CD14-positive monocyte (primary cell): ENCODE results near the gene ARG1. TPM values are rescaled to one million over a fixed set of nuclear protein-coding genes. Genes with fewer than 3 reads are reported as not detected.

Experiments used
- DNase-seq, 3 donors: peaks; one replicate each; pipeline ENCODE4 v3.0.0-alpha.2; 2011 to 2022
- H2AFZ ChIP-seq: 2 replicates; pipeline ENCODE4 v1.6.0; 2012; ENCODE audit warnings: mild to moderate bottlenecking, low read depth, low read length, inconsistent platforms; ENCODE audit not compliant: insufficient read depth, poor library complexity, severe bottlenecking
- H3K27ac ChIP-seq, 2 donors: 1 replicate in 1 of 2; 2 replicates in 1 of 2; pipeline ENCODE4 v1.5.1; 2012 to 2013; ENCODE audit warnings: low read length in 2 of 2, control low read depth in 1 of 2, inconsistent platforms in 1 of 2, low read depth in 1 of 2, mild to moderate bottlenecking in 1 of 2
- H3K27me3 ChIP-seq, 2 donors: one replicate each; pipeline versions ENCODE4 v1.6.0 to v1.6.1; 2011 to 2013; ENCODE audit warnings: low read length in 2 of 2; ENCODE audit not compliant: control insufficient read depth in 2 of 2, insufficient read depth in 2 of 2
- H3K36me3 ChIP-seq, 2 donors: replicated peaks in 1 of 2; 1 replicate in 1 of 2; 2 replicates in 1 of 2; pipeline versions ENCODE4 v1.5.1 to v1.6.1; 2012 to 2013; ENCODE audit warnings: low read length in 2 of 2, control low read depth in 1 of 2, inconsistent platforms in 1 of 2, mild to moderate bottlenecking in 1 of 2; ENCODE audit not compliant: insufficient read depth in 2 of 2, control insufficient read depth in 1 of 2
- H3K4me1 ChIP-seq, 2 donors: 1 replicate in 1 of 2; 2 replicates in 1 of 2; pipeline versions ENCODE4 v1.5.1 to v1.6.1; 2012 to 2013; ENCODE audit warnings: low read length in 2 of 2, control low read depth in 1 of 2, inconsistent platforms in 1 of 2, mild to moderate bottlenecking in 1 of 2, moderate library complexity in 1 of 2; ENCODE audit not compliant: insufficient read depth in 2 of 2, control insufficient read depth in 1 of 2
- H3K4me2 ChIP-seq: replicated peaks from 2 replicates; pipeline ENCODE3; 2012; ENCODE audit warnings: low read length, moderate library complexity, mild to moderate bottlenecking; ENCODE audit not compliant: poor library complexity, severe bottlenecking; ENCODE audit errors: extremely low read depth
- H3K4me3 ChIP-seq, 3 experiments: fragments of 200-600 bp in 1 of 3; sonication (generic) in 1 of 3; replicated peaks in 1 of 3; 1 replicate in 2 of 3; 2 replicates in 1 of 3; pipeline ENCODE4 v1.5.1; 2011 to 2013; ENCODE audit warnings: low read length in 3 of 3, mild to moderate bottlenecking in 3 of 3, control low read depth in 2 of 3, low read depth in 2 of 3, inconsistent platforms in 1 of 3, moderate library complexity in 1 of 3
- H3K79me2 ChIP-seq: 2 replicates; pipeline ENCODE4 v1.6.0; 2012; ENCODE audit warnings: mild to moderate bottlenecking, control low read depth, inconsistent platforms, low read length, moderate library complexity; ENCODE audit not compliant: insufficient read depth
- H3K9ac ChIP-seq: 2 replicates; pipeline ENCODE4 v1.6.0; 2017; ENCODE audit warnings: low read length, mild to moderate bottlenecking; ENCODE audit not compliant: insufficient read depth, poor library complexity, severe bottlenecking
- H3K9me3 ChIP-seq, 2 donors: replicated peaks in 1 of 2; 1 replicate in 1 of 2; 2 replicates in 1 of 2; pipeline versions ENCODE4 v1.5.1 to v1.6.1; 2012 to 2013; ENCODE audit warnings: low read length in 2 of 2, control low read depth in 1 of 2; ENCODE audit not compliant: control insufficient read depth in 1 of 2, insufficient read depth in 1 of 2
- H4K20me1 ChIP-seq: 2 replicates; pipeline ENCODE4 v1.6.0; 2012; ENCODE audit warnings: mild to moderate bottlenecking, low read length, control low read depth, moderate library complexity; ENCODE audit not compliant: insufficient read depth
- H3K27ac Mint-ChIP-seq, 7 donors: one replicate each; pipeline ENCODE4 v1.8.0; 2020; ENCODE audit warnings: mild to moderate bottlenecking in 7 of 7, mixed read lengths in 7 of 7, moderate library complexity in 6 of 7, inconsistent platforms in 2 of 7
- H3K27me3 Mint-ChIP-seq, 3 donors: one replicate each; pipeline ENCODE4 v1.8.0; 2021 to 2022; ENCODE audit warnings: low read depth in 3 of 3, mild to moderate bottlenecking in 3 of 3, mixed read lengths in 3 of 3, moderate library complexity in 3 of 3, inconsistent platforms in 1 of 3
- H3K36me3 Mint-ChIP-seq, 2 donors: one replicate each; pipeline ENCODE4 v1.8.0; 2020; ENCODE audit warnings: mixed read lengths in 2 of 2, inconsistent platforms in 1 of 2, mild to moderate bottlenecking in 1 of 2
- H3K4me1 Mint-ChIP-seq: one replicate; pipeline ENCODE4 v1.8.0; 2020; ENCODE audit warnings: mild to moderate bottlenecking, mixed read lengths
- H3K4me3 Mint-ChIP-seq, 2 donors: one replicate each; pipeline ENCODE4 v1.8.0; 2020; ENCODE audit warnings: mild to moderate bottlenecking in 2 of 2, mixed read lengths in 2 of 2, moderate library complexity in 1 of 2
- H3K9me3 Mint-ChIP-seq, 7 donors: one replicate each; pipeline ENCODE4 v1.8.0; 2020 to 2022; ENCODE audit warnings: mixed read lengths in 7 of 7, mild to moderate bottlenecking in 6 of 7, moderate library complexity in 6 of 7, inconsistent platforms in 2 of 7
- WGBS: methylation state at CpG from one replicate; pipeline ENCODE4 v1.1.5; 2013; ENCODE audit warnings: missing lambda C conversion rate; ENCODE audit not compliant: insufficient coverage; 5-methylcytosine and 5-hydroxymethylcytosine counted together
- intact Hi-C, 2 donors: fragments of 100-400 bp; cut with micrococcal nuclease; formaldehyde crosslinking; loops; one replicate each; pipeline versions ENCODE4 v1.15.0 to v1.15.1; 2023
- polyA plus RNA-seq, 3 donors: library from polyadenylated mRNA; depleted of rRNA in 1 of 3; unstranded in 2 of 3; stranded (reverse) in 1 of 3; fragments of 300-500 nt in 2 of 3; fragments of >200 nt in 1 of 3; fragmentation: Illumina TruSeq in 2 of 3; gene quantifications; 1 replicate in 2 of 3; 2 replicates in 1 of 3; pipeline ENCODE4 v1.2.3, GENCODE V29; 2012 to 2021
- TF ChIP-seq, protein P1 (sequence below): fragments of 200-600 bp; IDR thresholded peaks from one replicate; pipeline ENCODE4 v1.8.0; 2022; ENCODE audit warnings: antibody characterized with exemption, mild to moderate bottlenecking

ARG1 gene
- polyA plus RNA-seq, 3 donors: not detected

DNA sequence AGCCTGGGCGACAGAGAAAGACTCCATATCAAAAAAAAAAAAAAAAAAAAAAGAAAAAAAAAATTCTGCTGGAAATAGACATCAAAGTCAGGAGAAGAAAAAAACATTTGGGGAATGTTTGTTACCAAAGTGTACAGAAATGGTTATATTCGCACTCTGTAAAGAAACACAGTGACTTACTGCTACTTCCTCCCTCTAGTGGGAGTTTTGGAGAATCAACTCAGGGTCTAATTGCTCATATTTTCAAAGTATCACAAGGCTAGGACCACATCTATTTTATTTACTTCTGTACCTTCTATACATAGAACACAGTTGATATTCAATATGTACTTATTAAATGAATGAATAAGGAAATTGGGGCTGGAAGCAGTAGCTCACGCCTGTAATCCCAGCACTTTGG, 24.4 kb downstream of the ARG1 start:
- H3K79me2 ChIP-seq: no peaks in the 10 kb centered on the region
- H3K9ac ChIP-seq: no peak overlapping the region
- H3K4me3 ChIP-seq: no peak overlapping the region
- no CpG with 5 or more reads among the region's 3 CpGs for WGBS
- H3K4me3 Mint-ChIP-seq: no peak overlapping the region
- H3K27ac ChIP-seq: no peak overlapping the region
- H3K9me3 Mint-ChIP-seq: no peaks in the 10 kb centered on the region
- no peak overlapping the region for H2AFZ ChIP-seq
- DNase-seq: no peak
- TF ChIP-seq, protein P1, sequence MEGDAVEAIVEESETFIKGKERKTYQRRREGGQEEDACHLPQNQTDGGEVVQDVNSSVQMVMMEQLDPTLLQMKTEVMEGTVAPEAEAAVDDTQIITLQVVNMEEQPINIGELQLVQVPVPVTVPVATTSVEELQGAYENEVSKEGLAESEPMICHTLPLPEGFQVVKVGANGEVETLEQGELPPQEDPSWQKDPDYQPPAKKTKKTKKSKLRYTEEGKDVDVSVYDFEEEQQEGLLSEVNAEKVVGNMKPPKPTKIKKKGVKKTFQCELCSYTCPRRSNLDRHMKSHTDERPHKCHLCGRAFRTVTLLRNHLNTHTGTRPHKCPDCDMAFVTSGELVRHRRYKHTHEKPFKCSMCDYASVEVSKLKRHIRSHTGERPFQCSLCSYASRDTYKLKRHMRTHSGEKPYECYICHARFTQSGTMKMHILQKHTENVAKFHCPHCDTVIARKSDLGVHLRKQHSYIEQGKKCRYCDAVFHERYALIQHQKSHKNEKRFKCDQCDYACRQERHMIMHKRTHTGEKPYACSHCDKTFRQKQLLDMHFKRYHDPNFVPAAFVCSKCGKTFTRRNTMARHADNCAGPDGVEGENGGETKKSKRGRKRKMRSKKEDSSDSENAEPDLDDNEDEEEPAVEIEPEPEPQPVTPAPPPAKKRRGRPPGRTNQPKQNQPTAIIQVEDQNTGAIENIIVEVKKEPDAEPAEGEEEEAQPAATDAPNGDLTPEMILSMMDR: peak; percentile 34
- no peaks in the 10 kb centered on the region for H3K27me3 ChIP-seq
- H3K27ac Mint-ChIP-seq: no peak overlapping the region
- no peaks in the 10 kb centered on the region for H3K9me3 ChIP-seq
- no peaks in the 10 kb centered on the region for H3K4me1 Mint-ChIP-seq
- H3K36me3 ChIP-seq: peaks cover 98 to 99% of the 10 kb centered on the region in 2 donors
- peaks cover 0 to 3% (median 2%) of the 10 kb centered on the region in 3 donors for H3K27me3 Mint-ChIP-seq
- peaks cover 74 to 94% of the 10 kb centered on the region in 2 donors for H3K36me3 Mint-ChIP-seq
- H3K4me1 ChIP-seq: no peaks in the 10 kb centered on the region
- no peak overlapping the region for H3K4me2 ChIP-seq
- H4K20me1 ChIP-seq: no peaks in the 10 kb centered on the region
- intact Hi-C loops: no loop called here

DNA sequence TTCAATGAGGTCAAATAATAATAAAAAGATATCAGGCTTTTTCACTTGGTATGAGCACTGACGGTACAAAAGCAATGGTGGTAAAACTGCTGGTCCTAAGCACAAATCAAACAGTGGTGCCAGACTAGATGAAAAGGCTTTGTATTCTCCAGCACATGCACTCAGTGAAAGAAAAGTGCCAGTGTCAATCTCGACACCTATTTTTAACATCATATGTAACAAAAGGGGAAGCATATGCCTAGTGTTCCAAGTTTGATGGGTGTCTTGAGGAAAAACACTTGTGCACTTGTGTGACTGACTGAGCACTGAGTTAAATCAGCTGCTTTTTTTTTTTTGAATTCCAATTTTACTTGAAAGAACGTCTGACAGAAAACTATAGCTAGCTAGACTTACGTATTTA, 27.7 kb downstream of the ARG1 start:
- Histone ChIP-seq H3K36me3 (peaks cover 96 to 100% of the 10 kb centered on the region in 2 donors), H3K27ac (no peak overlapping the region), H3K4me3 (no peak overlapping the region), H3K79me2 (no peaks in the 10 kb centered on the region), H2AFZ (no peak overlapping the region), H3K9me3 (no peaks in the 10 kb centered on the region), H3K4me1 (no peaks in the 10 kb centered on the region), H3K9ac (no peak overlapping the region), H3K27me3 (no peaks in the 10 kb centered on the region), H3K4me2 (no peak overlapping the region), H4K20me1 (no peaks in the 10 kb centered on the region)
- no peak for DNase-seq
- WGBS: no CpG with 5 or more reads among the region's 4 CpGs
- peaks cover 73 to 93% of the 10 kb centered on the region in 2 donors for H3K36me3 Mint-ChIP-seq
- no peak overlapping the region for H3K4me3 Mint-ChIP-seq
- no peak overlapping the region for H3K27ac Mint-ChIP-seq
- H3K27me3 Mint-ChIP-seq: peaks cover 0 to 3% (median 2%) of the 10 kb centered on the region in 3 donors
- no peaks in the 10 kb centered on the region for H3K4me1 Mint-ChIP-seq
- intact Hi-C loops: no loop called here
- TF ChIP-seq, protein P1: no peak
- H3K9me3 Mint-ChIP-seq: no peaks in the 10 kb centered on the region
